GM18526 (cell line): Measurements from ENCODE around the gene MGST2.

Experiments
- POLR2A ChIP-seq: IDR thresholded peaks from 3 replicates; pipeline ENCODE4 v1.6.1; 2011; ENCODE audit not compliant: insufficient read length; ENCODE audit errors: extremely low read depth

The MGST2 gene

GRCh38 chr4:139676365-139676764 is 10.7 kb downstream of the MGST2 start:
- TF ChIP-seq POLR2A = no peak

- TF ChIP-seq POLR2A = no peak
Measured at GRCh38 chr4:139676913-139677585, 11.4 kb downstream of the MGST2 start.

- TF ChIP-seq POLR2A = no peak
Measured at GRCh38 chr4:139682309-139682708, 16.7 kb downstream of the MGST2 start.

- no peak for TF ChIP-seq POLR2A
Measured at GRCh38 chr4:139682741-139683151, 17.1 kb downstream of the MGST2 start.

GRCh38 chr4:139684351-139684750 is 18.7 kb downstream of the MGST2 start:
- TF ChIP-seq POLR2A = no peak

- no peak for TF ChIP-seq POLR2A
Measured at GRCh38 chr4:139685180-139685579, 19.6 kb downstream of the MGST2 start.

GRCh38 chr4:139686130-139686529 is 20.5 kb downstream of the MGST2 start:
- no peak for TF ChIP-seq POLR2A

- no peak for TF ChIP-seq POLR2A
Measured at GRCh38 chr4:139686988-139687387, 21.4 kb downstream of the MGST2 start.

- TF ChIP-seq POLR2A = no peak
Measured at GRCh38 chr4:139689093-139689722, 23.6 kb downstream of the MGST2 start.

- no peak for TF ChIP-seq POLR2A
Measured at GRCh38 chr4:139690419-139690818, 24.8 kb downstream of the MGST2 start.

- TF ChIP-seq POLR2A = no peak
Measured at GRCh38 chr4:139692309-139693012, 26.8 kb downstream of the MGST2 start.

- no peak for TF ChIP-seq POLR2A
Measured at GRCh38 chr4:139694522-139695107, 29.0 kb downstream of the MGST2 start.

- no peak for TF ChIP-seq POLR2A
Measured at GRCh38 chr4:139696491-139696890, 30.9 kb downstream of the MGST2 start.

GRCh38 chr4:139700568-139700967 is 34.9 kb downstream of the MGST2 start:
- no peak for TF ChIP-seq POLR2A

- TF ChIP-seq POLR2A = no peak
Measured at GRCh38 chr4:139704915-139705485, 39.4 kb downstream of the MGST2 start.

- no peak for TF ChIP-seq POLR2A
Measured at GRCh38 chr4:139709660-139710059, 44.0 kb downstream of the MGST2 start.

- TF ChIP-seq POLR2A = no peak
Measured at GRCh38 chr4:139710073-139710472, 44.5 kb downstream of the MGST2 start.
